Measurements from ENCODE around the gene GTF2H4.
A peak's percentile ranks its signal among the peaks of the same experiment; 100 is the strongest.

The GTF2H4 gene

GRCh38 chr6:30887901-30888815 lies 19.8 kb upstream of the GTF2H4 start:
- H3K4me3 ChIP-seq = no peak overlapping the region
- no peak overlapping the region for H3K27ac ChIP-seq
- TF ChIP-seq CTCF (IDR thresholded peaks at IDR 0.05) = no peak
- DNase-seq (ENCODE audit: low spot score) = no peak

GRCh38 chr6:30888816-30889495 lies 19.1 kb upstream of the GTF2H4 start:
- H3K27ac ChIP-seq = no peak overlapping the region
- no peak for DNase-seq (ENCODE audit: low spot score)
- H3K4me3 ChIP-seq = no peak overlapping the region
- no peak for TF ChIP-seq CTCF (IDR thresholded peaks at IDR 0.05)

- no peak for DNase-seq (ENCODE audit: low spot score)
These were observed 18.5 kb upstream of the GTF2H4 start for GRCh38 chr6:30889496-30889885.

GRCh38 chr6:30889921-30890645 lies 17.9 kb upstream of the GTF2H4 start:
- H3K4me3 ChIP-seq = no peak overlapping the region
- DNase-seq (ENCODE audit: low spot score) = no peak
- H3K27ac ChIP-seq = no peak overlapping the region
- TF ChIP-seq CTCF (IDR thresholded peaks at IDR 0.05) = no peak

More at GRCh38 chr6:30889496-30889885, 18.5 kb upstream of the GTF2H4 start:
- TF ChIP-seq CTCF (IDR thresholded peaks at IDR 0.05) = no peak
- Histone ChIP-seq H3K27ac (no peak overlapping the region), H3K4me3 (no peak overlapping the region)

- H3K27ac ChIP-seq = no peak overlapping the region
- DNase-seq (ENCODE audit: low spot score) = peak; percentile 69
- no peak overlapping the region for H3K4me3 ChIP-seq
- TF ChIP-seq CTCF (IDR thresholded peaks at IDR 0.05) = no peak
These were observed 17.2 kb upstream of the GTF2H4 start for GRCh38 chr6:30890646-30891449.

- no peak overlapping the region for H3K27ac ChIP-seq
- no peak for DNase-seq (ENCODE audit: low spot score)
- TF ChIP-seq CTCF (IDR thresholded peaks at IDR 0.05) = no peak
These were observed 16.6 kb upstream of the GTF2H4 start for GRCh38 chr6:30891450-30891723.

More at GRCh38 chr6:30891450-30891723, 16.6 kb upstream of the GTF2H4 start:
- no peak overlapping the region for H3K4me3 ChIP-seq
